ENCODE measurements around the gene KIF5C. TPM values are rescaled to one million over a fixed set of nuclear protein-coding genes. Genes with fewer than 3 reads are reported as not detected.

KIF5C gene
- total and polyA plus RNA-seq, 2 donors (not counting 1 experiment from before 2014, with no cell fraction given), result 1.9 to 6.1 TPM

- Histone ChIP-seq H3K36me3 (replicated peaks in 1 of 2; ENCODE audit: control extremely low read depth in 1 of 2, control insufficient read depth in 1 of 2, extremely low read depth in 1 of 2, insufficient read depth in 2 of 2, low read length in 1 of 2) (no peaks in the 10 kb centered on the region), H3K4me3 (ENCODE audit: control extremely low read depth in 1 of 5, extremely low read depth in 1 of 5, insufficient read depth in 1 of 5, low read depth in 2 of 5, low read length in 4 of 5) (no peak overlapping the region), H3K4me1 (ENCODE audit: control insufficient read depth in 2 of 2, insufficient read depth in 2 of 2, low read length in 2 of 2) (peaks cover 0 to 7% of the 10 kb centered on the region in 2 donors), H3K9ac (ENCODE audit: low read length) (no peak overlapping the region), H4K20me1 (ENCODE audit: control insufficient read depth, insufficient read depth, low read length, poor library complexity, severe bottlenecking) (no peaks in the 10 kb centered on the region), H3K4me2 (replicated peaks; ENCODE audit: low read depth, low read length, poor library complexity, severe bottlenecking) (no peak overlapping the region), H3K9me3 (ENCODE audit: control extremely low read depth in 1 of 3, control insufficient read depth in 2 of 3, insufficient read depth in 1 of 3, low read length in 2 of 3) (no peaks in the 10 kb centered on the region), H3K27me3 (replicated peaks in 1 of 4; ENCODE audit: control extremely low read depth in 1 of 4, control insufficient read depth in 3 of 4, insufficient read depth in 4 of 4, low read length in 3 of 4) (no peaks in the 10 kb centered on the region), H2AFZ (ENCODE audit: insufficient read depth, low read depth, low read length, poor library complexity, severe bottlenecking) (no peak overlapping the region), H3K79me2 (ENCODE audit: control insufficient read depth, insufficient read depth, low read length) (no peaks in the 10 kb centered on the region), H3K27ac (ENCODE audit: low read length in 2 of 2) (no peak overlapping the region)
- Mint-ChIP-seq H3K4me3 (no peak overlapping the region), H3K9me3 (ENCODE audit: insufficient read depth) (no peaks in the 10 kb centered on the region), H3K27ac (no peak overlapping the region), H3K27me3 (no peaks in the 10 kb centered on the region), H3K4me1 (peaks cover 8% of the 10 kb centered on the region)
- CTCF ChIA-PET, result no interaction called here
- POLR2A ChIA-PET, result no interaction called here
- no peak for TF ChIP-seq EZH2 (IDR thresholded peaks at IDR 0.05; ENCODE audit: borderline replicate concordance, insufficient read depth, low read depth, low read length, poor library complexity, severe bottlenecking)
- no peak for TF ChIP-seq CTCF (IDR thresholded peaks at IDR 0.05)
- ATAC-seq (ENCODE audit: low read depth) (no peak), DNase-seq (no peak)
- intact Hi-C loops (cut with micrococcal nuclease), result no loop called here
- 88% methylated on average over 1 of the region's 3 CpGs for WGBS (ENCODE audit: insufficient coverage)
These were observed 96.5 kb downstream of the KIF5C start for GRCh38 chr2:148971547-148971946.

- Mint-ChIP-seq H3K4me1 (peaks cover 8% of the 10 kb centered on the region), H3K4me3 (no peak overlapping the region), H3K9me3 (ENCODE audit: insufficient read depth) (no peaks in the 10 kb centered on the region), H3K27me3 (no peaks in the 10 kb centered on the region), H3K27ac (no peak overlapping the region)
- Histone ChIP-seq H3K27ac (ENCODE audit: low read length in 2 of 2) (no peak overlapping the region), H3K4me3 (ENCODE audit: control extremely low read depth in 1 of 5, extremely low read depth in 1 of 5, insufficient read depth in 1 of 5, low read depth in 2 of 5, low read length in 4 of 5) (no peak overlapping the region), H3K79me2 (ENCODE audit: control insufficient read depth, insufficient read depth, low read length) (no peaks in the 10 kb centered on the region), H3K9me3 (ENCODE audit: control extremely low read depth in 1 of 3, control insufficient read depth in 2 of 3, insufficient read depth in 1 of 3, low read length in 2 of 3) (no peaks in the 10 kb centered on the region), H2AFZ (ENCODE audit: insufficient read depth, low read depth, low read length, poor library complexity, severe bottlenecking) (no peak overlapping the region), H3K4me1 (ENCODE audit: control insufficient read depth in 2 of 2, insufficient read depth in 2 of 2, low read length in 2 of 2) (peaks cover 0 to 7% of the 10 kb centered on the region in 2 donors), H3K36me3 (replicated peaks in 1 of 2; ENCODE audit: control extremely low read depth in 1 of 2, control insufficient read depth in 1 of 2, extremely low read depth in 1 of 2, insufficient read depth in 2 of 2, low read length in 1 of 2) (no peaks in the 10 kb centered on the region), H4K20me1 (ENCODE audit: control insufficient read depth, insufficient read depth, low read length, poor library complexity, severe bottlenecking) (no peaks in the 10 kb centered on the region), H3K9ac (ENCODE audit: low read length) (no peak overlapping the region), H3K4me2 (replicated peaks; ENCODE audit: low read depth, low read length, poor library complexity, severe bottlenecking) (no peak overlapping the region), H3K27me3 (replicated peaks in 1 of 4; ENCODE audit: control extremely low read depth in 1 of 4, control insufficient read depth in 3 of 4, insufficient read depth in 4 of 4, low read length in 3 of 4) (no peaks in the 10 kb centered on the region)
- CTCF ChIA-PET, result interaction anchor here (1.0 kb wide), 1 partner anchor 16 kb away, joined by 3 read pairs; no protein-coding TSS in a partner anchor
- ATAC-seq (ENCODE audit: low read depth) (no peak), DNase-seq (no peak)
- POLR2A ChIA-PET, result no interaction called here
- intact Hi-C loops (cut with micrococcal nuclease), result no loop called here
- TF ChIP-seq EZH2 (IDR thresholded peaks at IDR 0.05; ENCODE audit: borderline replicate concordance, insufficient read depth, low read depth, low read length, poor library complexity, severe bottlenecking), result no peak
- TF ChIP-seq CTCF (IDR thresholded peaks at IDR 0.05), result no peak
These were observed 99.1 kb downstream of the KIF5C start for GRCh38 chr2:148974095-148974494.

All from B cell (primary cell).